Hepatocyte (in vitro differentiated cells): ENCODE data around the gene CACFD1. TPM values are rescaled to one million over a fixed set of nuclear protein-coding genes. Genes with fewer than 3 reads are reported as not detected.

Source experiments
- DNase-seq: peaks from one replicate; pipeline ENCODE4 v3.0.0-alpha.2; 2016; ENCODE audit warnings: low spot score
- H2AFZ ChIP-seq: fragments of 200-600 bp; sonication (generic); 2 replicates; pipeline ENCODE4 v1.6.0; 2016; ENCODE audit warnings: antibody characterized with exemption, mild to moderate bottlenecking
- H3K27ac ChIP-seq: fragments of 200-600 bp; sonication (generic); 2 replicates; pipeline ENCODE4 v1.5.1; 2016; ENCODE audit warnings: mild to moderate bottlenecking
- H3K27me3 ChIP-seq: fragments of 200-600 bp; sonication (generic); 2 replicates; pipeline ENCODE4 v1.6.1; 2016
- H3K36me3 ChIP-seq: fragments of 200-600 bp; sonication (generic); replicated peaks from 2 replicates; pipeline ENCODE4 v1.5.1; 2016; ENCODE audit warnings: low read depth; ENCODE audit not compliant: insufficient read depth
- H3K4me1 ChIP-seq: fragments of 200-600 bp; sonication (generic); 2 replicates; pipeline ENCODE4 v1.5.1; 2016; ENCODE audit warnings: mild to moderate bottlenecking, moderate library complexity; ENCODE audit not compliant: insufficient read depth
- H3K4me2 ChIP-seq: fragments of 200-600 bp; sonication (generic); 2 replicates; pipeline ENCODE4 v1.6.0; 2016
- H3K4me3 ChIP-seq: fragments of 200-600 bp; sonication (generic); 2 replicates; pipeline ENCODE4 v1.5.1; 2016; ENCODE audit warnings: mild to moderate bottlenecking
- H3K79me2 ChIP-seq: fragments of 200-600 bp; sonication (generic); 2 replicates; pipeline ENCODE4 v1.6.0; 2017; ENCODE audit warnings: mild to moderate bottlenecking
- H3K9me2 ChIP-seq: fragments of 200-600 bp; sonication (generic); replicated peaks from 2 replicates; pipeline ENCODE4 v1.6.0; 2017; ENCODE audit warnings: mild to moderate bottlenecking; ENCODE audit not compliant: insufficient read depth
- H3K9me3 ChIP-seq: fragments of 200-600 bp; sonication (generic); 2 replicates; pipeline ENCODE4 v1.5.1; 2016; ENCODE audit warnings: low read depth, mild to moderate bottlenecking
- H4K20me1 ChIP-seq: fragments of 200-600 bp; sonication (generic); 2 replicates; pipeline ENCODE4 v1.6.0; 2016; ENCODE audit warnings: mild to moderate bottlenecking; ENCODE audit not compliant: insufficient read depth, poor library complexity, severe bottlenecking
- CTCF ChIP-seq: fragments of 200-600 bp; sonication (generic); IDR thresholded peaks from 2 replicates; pipeline ENCODE4 v1.5.1; 2016; ENCODE audit warnings: antibody characterized with exemption, mild to moderate bottlenecking; ENCODE audit not compliant: poor library complexity
- EZH2 ChIP-seq: fragments of 200-600 bp; sonication (generic); IDR thresholded peaks from 2 replicates; pipeline ENCODE4 v1.6.1; 2016; ENCODE audit warnings: antibody characterized with exemption, mild to moderate bottlenecking, borderline replicate concordance
- EZH2phosphoT487 ChIP-seq: fragments of 200-600 bp; sonication (generic); IDR thresholded peaks from one replicate; pipeline ENCODE4 v1.6.1; 2018; ENCODE audit warnings: antibody characterized with exemption, mild to moderate bottlenecking, low read depth, moderate library complexity; ENCODE audit not compliant: unreplicated experiment, severe bottlenecking
- WGBS: methylation state at CpG from one replicate; pipeline ENCODE4 v1.1.6; 2016; ENCODE audit warnings: low lambda C conversion rate; ENCODE audit errors: missing lambda C conversion rate; 5-methylcytosine and 5-hydroxymethylcytosine counted together
- polyA plus RNA-seq: library from polyadenylated mRNA; unstranded; fragments of >200 nt; fragmentation: Nextera tagmentation; extraction: Ambion mirVana; gene quantifications from 2 replicates; pipeline ENCODE4 v1.2.1, GENCODE V29; 2016
- total RNA-seq: library from RNA; depleted of rRNA; stranded (reverse); fragments of >200 nt; gene quantifications from 2 replicates; pipeline ENCODE4 v1.2.3, GENCODE V29; 2014

CACFD1 gene
- total and polyA plus RNA-seq, 2 experiments from 2014 or later = 31.5 to 49.2 TPM

DNA sequence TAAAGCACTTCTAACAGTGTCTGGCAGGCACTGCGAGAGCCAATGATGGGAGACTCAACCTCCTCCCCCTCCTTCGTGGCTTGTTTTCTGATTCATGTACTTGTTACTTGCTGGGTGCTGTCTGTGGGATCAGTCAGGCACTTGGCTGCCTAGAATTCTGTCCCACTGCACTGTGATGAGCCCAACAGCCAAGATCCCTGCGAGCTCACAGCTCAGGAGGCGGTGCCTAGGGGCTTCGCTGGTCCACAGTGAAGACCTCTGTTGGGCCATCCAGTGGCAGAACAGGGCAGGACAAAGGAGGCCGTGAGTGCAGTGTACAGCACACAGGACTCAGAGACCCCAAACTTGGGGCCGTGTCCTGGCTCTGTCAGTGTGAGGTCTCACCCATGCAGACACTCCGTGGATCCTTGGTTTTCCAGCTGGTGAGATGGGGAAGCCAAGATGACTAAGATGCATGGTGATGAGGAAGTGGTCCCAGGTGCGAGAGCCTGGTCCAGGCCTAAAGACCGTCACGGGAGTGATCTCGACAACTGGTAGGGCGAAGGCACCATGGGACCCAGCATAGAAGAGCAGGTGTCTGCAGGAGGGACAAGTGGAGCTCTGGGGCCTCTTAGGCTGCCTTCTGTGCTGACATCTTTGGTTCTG is 45.5 kb downstream of the CACFD1 start:
- no peak for DNase-seq
- Histone ChIP-seq H3K27me3 (no peaks in the 10 kb centered on the region), H4K20me1 (no peaks in the 10 kb centered on the region), H3K36me3 (no peaks in the 10 kb centered on the region), H3K9me3 (peaks cover 4% of the 10 kb centered on the region), H3K4me1 (peaks cover 15% of the 10 kb centered on the region), H3K4me3 (no peak overlapping the region), H3K4me2 (no peak overlapping the region), H3K9me2 (no peaks in the 10 kb centered on the region), H3K79me2 (no peaks in the 10 kb centered on the region), H2AFZ (no peak overlapping the region), H3K27ac (no peak overlapping the region)
- no peak for TF ChIP-seq EZH2
- TF ChIP-seq EZH2phosphoT487 = no peak
- TF ChIP-seq CTCF = no peak
- 93% methylated on average over 13 of the region's 13 CpGs for WGBS

DNA sequence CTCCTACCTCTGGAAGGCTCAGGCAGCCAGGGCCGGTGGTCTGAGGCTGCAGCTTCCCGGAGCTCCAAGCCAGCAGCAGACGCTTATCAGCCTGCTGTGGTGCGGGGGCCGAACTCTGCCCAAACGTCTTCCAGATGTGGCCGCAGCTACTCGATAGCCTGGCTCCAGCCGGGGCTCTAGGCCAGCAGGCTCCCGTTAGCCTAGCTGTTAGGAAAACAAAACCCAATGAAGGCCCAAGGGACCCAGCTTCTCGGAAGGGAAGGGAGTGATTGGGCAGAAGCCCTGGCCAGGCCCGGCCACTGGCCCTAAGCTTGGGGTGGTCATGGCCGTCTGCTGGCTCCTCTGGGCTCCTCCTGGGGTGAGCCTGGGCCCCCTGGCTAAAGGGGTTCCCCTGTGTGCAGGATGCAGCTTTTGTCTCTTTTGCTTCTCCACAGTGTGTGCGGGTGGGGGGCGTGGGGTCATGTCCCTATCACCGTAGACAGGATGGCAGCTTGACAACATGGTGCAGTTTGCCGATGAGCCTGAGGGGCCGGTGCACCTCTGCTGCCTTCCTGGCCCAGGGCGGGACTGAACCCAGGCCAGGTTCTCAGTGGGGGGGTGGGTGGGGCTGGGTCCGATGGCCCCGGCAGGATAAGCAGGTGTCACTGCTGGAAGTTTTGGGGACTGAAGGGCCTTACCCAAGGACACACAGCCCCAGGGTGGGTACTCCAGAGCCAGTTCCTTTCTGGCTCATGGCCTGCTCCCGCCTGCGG is 46.3 kb downstream of the CACFD1 start:
- Histone ChIP-seq H3K4me1 (peaks cover 15% of the 10 kb centered on the region), H3K4me3 (no peak overlapping the region), H3K27me3 (no peaks in the 10 kb centered on the region), H3K27ac (no peak overlapping the region), H3K36me3 (no peaks in the 10 kb centered on the region), H2AFZ (no peak overlapping the region), H3K9me2 (no peaks in the 10 kb centered on the region), H4K20me1 (no peaks in the 10 kb centered on the region), H3K79me2 (no peaks in the 10 kb centered on the region), H3K4me2 (no peak overlapping the region), H3K9me3 (peaks cover 4% of the 10 kb centered on the region)
- DNase-seq = no peak
- TF ChIP-seq EZH2phosphoT487 (no peak), CTCF (no peak), EZH2 (no peak)
- 58% methylated on average over 18 of the region's 23 CpGs for WGBS

GRCh38 chr9:133506653-133507038 is 46.9 kb downstream of the CACFD1 start:
- no peak overlapping the region for H3K4me2 ChIP-seq
- peaks cover 4% of the 10 kb centered on the region for H3K9me3 ChIP-seq
- no peaks in the 10 kb centered on the region for H3K9me2 ChIP-seq
- no peaks in the 10 kb centered on the region for H3K36me3 ChIP-seq
- no peaks in the 10 kb centered on the region for H3K79me2 ChIP-seq
- DNase-seq = no peak
- no peaks in the 10 kb centered on the region for H4K20me1 ChIP-seq
- no peak overlapping the region for H3K4me3 ChIP-seq
- no peaks in the 10 kb centered on the region for H3K27me3 ChIP-seq
- no peak overlapping the region for H2AFZ ChIP-seq
- H3K4me1 ChIP-seq = peaks cover 15% of the 10 kb centered on the region
- TF ChIP-seq CTCF (no peak), EZH2 (no peak), EZH2phosphoT487 (no peak)
- no peak overlapping the region for H3K27ac ChIP-seq
- 74% methylated on average over 18 of the region's 18 CpGs for WGBS
